Measurements from ENCODE around the gene BAD. TPM values are rescaled to one million over a fixed set of nuclear protein-coding genes. Genes with fewer than 3 reads are reported as not detected.

Gene BAD
- total RNA-seq, 1 experiment from 2014 or later: 48.4 TPM

DNA sequence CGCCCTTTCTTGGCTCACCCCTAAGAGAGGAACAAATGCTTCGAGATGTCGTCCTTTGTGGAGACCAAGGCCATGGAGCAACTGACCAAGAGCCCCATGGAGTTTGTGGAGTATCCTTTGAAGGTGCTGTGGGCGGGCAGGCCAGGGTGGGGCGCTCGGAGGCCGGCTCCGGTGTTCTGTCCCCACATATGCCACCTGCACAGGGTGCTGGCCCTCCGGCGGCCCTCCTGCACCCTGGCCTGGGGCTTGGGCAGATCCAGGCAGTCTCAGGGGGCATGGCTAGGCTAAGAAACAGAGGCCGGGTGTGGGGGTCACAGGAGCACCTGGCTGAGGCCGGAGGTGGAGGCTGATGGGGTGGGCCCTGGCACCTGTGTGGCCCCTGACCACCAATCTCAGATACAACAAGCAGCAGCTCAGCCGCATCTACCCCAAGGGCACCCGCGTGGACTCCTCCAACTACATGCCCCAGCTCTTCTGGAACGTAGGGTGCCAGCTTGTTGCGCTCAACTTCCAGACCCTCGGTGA, 22.8 kb downstream of the BAD start:
- DNase-seq (ENCODE audit: low spot score): no peak
- ChIA-PET POLR2A (ENCODE audit: low non-redundant PET) (no interaction called here), CTCF (interaction anchor here (0.9 kb wide), 1 partner anchor 10 kb away, joined by 3 read pairs; the partner anchor contains the start of gene PLCB3)
- intact Hi-C loops (cut with micrococcal nuclease; ENCODE audit: unreplicated experiment): no loop called here
- no peak overlapping the region for H3K4me3 ChIP-seq (ENCODE audit: low read depth, low read length, poor library complexity, severe bottlenecking)
- BruUV-seq (replicated peaks): no TSS peak
- no peaks in the 10 kb centered on the region for H3K4me1 ChIP-seq (ENCODE audit: insufficient read depth, low read length, poor library complexity, severe bottlenecking)
- no peak overlapping the region for H3K27ac ChIP-seq (ENCODE audit: low read depth, low read length, poor library complexity, severe bottlenecking)
- no peaks in the 10 kb centered on the region for H3K27me3 ChIP-seq (replicated peaks; ENCODE audit: insufficient read depth, low read depth, low read length, poor library complexity)
- H3K36me3 ChIP-seq (ENCODE audit: insufficient read depth, low read length, poor library complexity, severe bottlenecking): peaks cover 72% of the 10 kb centered on the region
- TF ChIP-seq, protein P1, sequence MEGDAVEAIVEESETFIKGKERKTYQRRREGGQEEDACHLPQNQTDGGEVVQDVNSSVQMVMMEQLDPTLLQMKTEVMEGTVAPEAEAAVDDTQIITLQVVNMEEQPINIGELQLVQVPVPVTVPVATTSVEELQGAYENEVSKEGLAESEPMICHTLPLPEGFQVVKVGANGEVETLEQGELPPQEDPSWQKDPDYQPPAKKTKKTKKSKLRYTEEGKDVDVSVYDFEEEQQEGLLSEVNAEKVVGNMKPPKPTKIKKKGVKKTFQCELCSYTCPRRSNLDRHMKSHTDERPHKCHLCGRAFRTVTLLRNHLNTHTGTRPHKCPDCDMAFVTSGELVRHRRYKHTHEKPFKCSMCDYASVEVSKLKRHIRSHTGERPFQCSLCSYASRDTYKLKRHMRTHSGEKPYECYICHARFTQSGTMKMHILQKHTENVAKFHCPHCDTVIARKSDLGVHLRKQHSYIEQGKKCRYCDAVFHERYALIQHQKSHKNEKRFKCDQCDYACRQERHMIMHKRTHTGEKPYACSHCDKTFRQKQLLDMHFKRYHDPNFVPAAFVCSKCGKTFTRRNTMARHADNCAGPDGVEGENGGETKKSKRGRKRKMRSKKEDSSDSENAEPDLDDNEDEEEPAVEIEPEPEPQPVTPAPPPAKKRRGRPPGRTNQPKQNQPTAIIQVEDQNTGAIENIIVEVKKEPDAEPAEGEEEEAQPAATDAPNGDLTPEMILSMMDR (conservative IDR thresholded peaks at IDR 0.05; ENCODE audit: low read depth, low read length): no peak
- no peak for TF ChIP-seq EZH2 (IDR thresholded peaks at IDR 0.05; ENCODE audit: borderline replicate concordance, low read depth, low read length, poor library complexity, severe bottlenecking)
- H3K9me3 ChIP-seq (ENCODE audit: low read depth, low read length, poor library complexity, severe bottlenecking): no peaks in the 10 kb centered on the region

GRCh38 chr11:64260147-64260708, 24.2 kb downstream of the BAD start:
- ChIA-PET CTCF (interaction anchor here (0.7 kb wide), 1 partner anchor 422 kb away, joined by 4 read pairs; no protein-coding TSS in a partner anchor), POLR2A (ENCODE audit: low non-redundant PET) (no interaction called here)
- Histone ChIP-seq H3K27ac (ENCODE audit: low read depth, low read length, poor library complexity, severe bottlenecking) (no peak overlapping the region), H3K4me1 (ENCODE audit: insufficient read depth, low read length, poor library complexity, severe bottlenecking) (no peaks in the 10 kb centered on the region), H3K4me3 (ENCODE audit: low read depth, low read length, poor library complexity, severe bottlenecking) (no peak overlapping the region), H3K9me3 (ENCODE audit: low read depth, low read length, poor library complexity, severe bottlenecking) (no peaks in the 10 kb centered on the region), H3K27me3 (replicated peaks; ENCODE audit: insufficient read depth, low read depth, low read length, poor library complexity) (no peaks in the 10 kb centered on the region), H3K36me3 (ENCODE audit: insufficient read depth, low read length, poor library complexity, severe bottlenecking) (peaks cover 76% of the 10 kb centered on the region)
- TF ChIP-seq, protein P1 (conservative IDR thresholded peaks at IDR 0.05; ENCODE audit: low read depth, low read length): no peak
- no peak for TF ChIP-seq EZH2 (IDR thresholded peaks at IDR 0.05; ENCODE audit: borderline replicate concordance, low read depth, low read length, poor library complexity, severe bottlenecking)
- no TSS peak for BruUV-seq (replicated peaks)
- intact Hi-C loops (cut with micrococcal nuclease; ENCODE audit: unreplicated experiment): no loop called here
- no peak for DNase-seq (ENCODE audit: low spot score)

DNA sequence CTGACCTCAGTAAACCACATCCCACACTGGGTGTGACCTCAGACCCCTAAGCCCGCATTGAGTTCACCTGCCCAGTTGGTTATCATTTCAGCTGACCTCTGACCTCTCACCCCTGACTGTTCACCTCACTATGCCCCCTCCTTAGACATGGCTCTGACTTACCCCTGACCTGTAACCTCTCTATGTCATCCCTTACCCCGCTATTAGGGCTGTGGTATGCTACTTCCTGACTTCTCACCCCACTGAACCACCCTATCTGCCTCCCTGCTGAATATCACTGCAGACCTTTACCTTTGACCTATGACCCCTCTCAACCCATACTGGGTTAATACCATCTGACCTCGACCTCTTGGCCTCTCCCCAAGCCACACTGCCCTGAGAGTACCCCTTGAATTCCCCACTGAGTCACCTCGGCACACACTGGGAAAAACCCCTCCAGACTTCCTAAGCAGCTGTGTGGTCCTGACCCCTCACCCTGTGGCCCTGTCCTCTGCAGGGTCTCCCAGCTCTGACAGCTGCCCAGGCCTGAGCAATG, 24.9 kb downstream of the BAD start:
- Histone ChIP-seq H3K36me3 (ENCODE audit: insufficient read depth, low read length, poor library complexity, severe bottlenecking) (peaks cover 79% of the 10 kb centered on the region), H3K4me1 (ENCODE audit: insufficient read depth, low read length, poor library complexity, severe bottlenecking) (no peaks in the 10 kb centered on the region), H3K27ac (ENCODE audit: low read depth, low read length, poor library complexity, severe bottlenecking) (no peak overlapping the region), H3K9me3 (ENCODE audit: low read depth, low read length, poor library complexity, severe bottlenecking) (no peaks in the 10 kb centered on the region), H3K27me3 (replicated peaks; ENCODE audit: insufficient read depth, low read depth, low read length, poor library complexity) (no peaks in the 10 kb centered on the region), H3K4me3 (ENCODE audit: low read depth, low read length, poor library complexity, severe bottlenecking) (no peak overlapping the region)
- TF ChIP-seq EZH2 (IDR thresholded peaks at IDR 0.05; ENCODE audit: borderline replicate concordance, low read depth, low read length, poor library complexity, severe bottlenecking): no peak
- TF ChIP-seq, protein P1 (conservative IDR thresholded peaks at IDR 0.05; ENCODE audit: low read depth, low read length): no peak
- intact Hi-C loops (cut with micrococcal nuclease; ENCODE audit: unreplicated experiment): no loop called here
- ChIA-PET POLR2A (ENCODE audit: low non-redundant PET) (no interaction called here), CTCF (no interaction called here)
- BruUV-seq (replicated peaks): no TSS peak
- no peak for DNase-seq (ENCODE audit: low spot score)
